Effector memory CD4-positive, alpha-beta T cell (primary cell): ENCODE results near the gene CYB561D2.

ENCODE experiments used
- DNase-seq, 3 donors: peaks; one replicate each; pipeline ENCODE4 v3.0.0-alpha.2; 2020
- H3K27ac ChIP-seq: 2 replicates; pipeline ENCODE4 v1.7.0; 2013; ENCODE audit warnings: mild to moderate bottlenecking, low read length, moderate library complexity; ENCODE audit not compliant: insufficient read depth, poor library complexity, severe bottlenecking
- H3K27me3 ChIP-seq: replicated peaks from 2 replicates; pipeline ENCODE4 v1.7.0; 2013; ENCODE audit warnings: mild to moderate bottlenecking, low read length; ENCODE audit not compliant: insufficient read depth, control insufficient read depth, poor library complexity, severe bottlenecking
- H3K36me3 ChIP-seq: 2 replicates; pipeline ENCODE4 v1.7.0; 2013; ENCODE audit warnings: mild to moderate bottlenecking, low read length, moderate library complexity; ENCODE audit not compliant: control insufficient read depth, insufficient read depth
- H3K4me1 ChIP-seq: 2 replicates; pipeline ENCODE4 v1.7.0; 2013; ENCODE audit warnings: low read length, mild to moderate bottlenecking; ENCODE audit not compliant: control insufficient read depth, insufficient read depth, poor library complexity, severe bottlenecking
- H3K4me3 ChIP-seq: 2 replicates; pipeline ENCODE4 v1.7.0; 2013; ENCODE audit warnings: low read length, low read depth, mild to moderate bottlenecking; ENCODE audit not compliant: insufficient read depth, poor library complexity, severe bottlenecking
- H3K9me3 ChIP-seq: 2 replicates; pipeline ENCODE4 v1.7.0; 2013; ENCODE audit warnings: mild to moderate bottlenecking, low read length, moderate library complexity; ENCODE audit not compliant: control insufficient read depth

Gene CYB561D2

DNA sequence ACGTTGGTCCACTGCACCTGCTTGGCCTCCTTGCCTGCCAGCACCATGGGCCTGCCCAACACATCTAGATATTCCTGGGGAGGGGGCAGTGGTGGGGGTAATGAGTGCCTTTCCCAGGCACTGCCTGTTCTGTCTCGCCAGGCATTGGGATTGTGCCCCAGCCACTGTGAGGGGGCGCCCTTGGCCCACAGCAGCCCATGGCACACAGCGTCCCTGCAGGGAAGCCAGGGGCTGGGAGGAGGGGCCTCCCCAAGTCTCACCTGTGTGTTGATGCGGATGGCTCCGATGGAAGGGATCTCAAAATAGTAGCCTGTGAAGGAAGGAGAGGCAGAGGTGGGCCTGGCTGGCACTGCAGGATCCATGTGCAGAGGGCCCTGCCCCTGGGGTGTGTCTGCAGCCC is 27.4 kb downstream of the CYB561D2 start:
- Histone ChIP-seq H3K4me1 (no peaks in the 10 kb centered on the region), H3K27ac (no peak overlapping the region), H3K9me3 (no peaks in the 10 kb centered on the region), H3K27me3 (no peaks in the 10 kb centered on the region), H3K36me3 (no peaks in the 10 kb centered on the region), H3K4me3 (no peak overlapping the region)
- DNase-seq = no peak

DNA sequence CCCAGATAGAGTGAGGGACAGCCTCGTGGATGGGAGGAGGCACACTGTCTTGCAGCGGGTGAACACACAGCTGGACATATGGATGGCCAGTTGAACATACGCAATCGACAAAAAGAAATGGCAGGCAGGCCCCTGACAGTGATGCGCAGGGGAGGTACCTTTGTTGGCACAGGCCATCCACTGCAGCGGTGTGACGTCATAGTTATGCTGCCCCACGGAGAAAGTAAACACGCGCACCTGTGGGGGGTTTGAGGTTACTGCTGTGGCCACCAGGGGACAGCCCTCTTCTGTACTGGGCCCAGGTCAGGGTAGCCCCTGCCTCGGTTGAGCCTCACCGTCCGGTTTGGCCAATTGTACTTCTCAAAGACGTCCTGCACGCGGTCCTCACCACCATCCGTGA is 28.1 kb downstream of the CYB561D2 start:
- Histone ChIP-seq H3K4me1 (no peaks in the 10 kb centered on the region), H3K27ac (no peak overlapping the region), H3K36me3 (no peaks in the 10 kb centered on the region), H3K9me3 (no peaks in the 10 kb centered on the region), H3K4me3 (no peak overlapping the region), H3K27me3 (no peaks in the 10 kb centered on the region)
- DNase-seq = no peak

DNA sequence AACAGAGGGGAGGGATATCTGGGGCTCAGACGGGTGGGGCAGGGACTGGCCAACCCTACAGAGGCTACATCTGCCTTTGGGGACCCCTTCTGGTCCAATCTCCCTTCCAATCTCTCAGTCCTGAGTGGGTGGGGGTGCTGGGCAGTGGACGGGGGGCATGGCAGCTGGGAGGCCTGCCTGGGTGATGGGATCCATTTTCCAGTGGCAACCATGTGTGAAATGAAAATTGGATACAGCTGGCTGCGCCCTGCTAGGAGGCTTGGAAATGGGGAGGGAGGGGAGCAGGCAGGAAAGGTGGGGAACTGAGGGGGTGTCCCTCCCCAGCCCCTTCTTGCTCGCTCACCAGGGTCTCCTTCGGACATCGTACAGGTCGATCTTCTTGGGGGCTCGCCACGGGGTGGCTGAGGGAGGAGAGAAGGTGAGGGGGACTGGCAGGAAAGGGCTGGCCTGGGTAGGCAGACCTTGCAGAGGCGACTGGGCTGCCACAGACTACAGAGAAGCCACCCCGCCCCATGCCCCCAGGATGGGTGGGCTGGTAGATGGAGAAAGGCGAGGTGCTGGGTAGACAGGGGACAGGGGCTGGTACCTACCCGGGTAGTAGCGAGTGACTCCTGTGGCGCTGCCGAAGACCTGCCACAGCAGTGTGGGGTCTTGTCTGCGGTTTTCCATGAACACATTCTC is 29.9 kb downstream of the CYB561D2 start:
- H3K4me3 ChIP-seq = no peak overlapping the region
- H3K9me3 ChIP-seq = no peaks in the 10 kb centered on the region
- no peaks in the 10 kb centered on the region for H3K27me3 ChIP-seq
- H3K4me1 ChIP-seq = no peaks in the 10 kb centered on the region
- DNase-seq = no peak
- H3K27ac ChIP-seq = no peak overlapping the region
- no peaks in the 10 kb centered on the region for H3K36me3 ChIP-seq

DNA sequence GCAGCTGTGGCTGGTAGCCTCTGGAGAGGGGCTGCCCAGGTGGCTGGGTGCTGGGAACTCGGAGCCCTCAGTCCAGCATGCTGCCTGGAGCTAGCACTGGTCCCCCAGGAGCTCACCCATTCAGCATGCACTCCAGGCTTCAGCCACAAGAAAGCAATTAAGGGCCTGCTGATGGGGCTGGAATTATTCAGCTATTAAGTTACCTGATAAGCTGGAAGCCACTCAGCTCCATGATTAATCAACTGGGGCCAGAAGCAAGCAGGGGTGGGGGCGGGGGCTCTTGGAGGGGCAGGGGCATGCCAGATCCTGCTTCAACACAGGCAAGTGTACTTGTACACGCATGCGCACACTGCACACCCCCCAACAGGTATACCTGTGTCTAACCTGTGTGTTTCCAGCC is 30.7 kb downstream of the CYB561D2 start:
- Histone ChIP-seq H3K27me3 (no peaks in the 10 kb centered on the region), H3K27ac (no peak overlapping the region), H3K9me3 (no peaks in the 10 kb centered on the region), H3K36me3 (no peaks in the 10 kb centered on the region), H3K4me3 (no peak overlapping the region), H3K4me1 (no peaks in the 10 kb centered on the region)
- DNase-seq = no peak

DNA sequence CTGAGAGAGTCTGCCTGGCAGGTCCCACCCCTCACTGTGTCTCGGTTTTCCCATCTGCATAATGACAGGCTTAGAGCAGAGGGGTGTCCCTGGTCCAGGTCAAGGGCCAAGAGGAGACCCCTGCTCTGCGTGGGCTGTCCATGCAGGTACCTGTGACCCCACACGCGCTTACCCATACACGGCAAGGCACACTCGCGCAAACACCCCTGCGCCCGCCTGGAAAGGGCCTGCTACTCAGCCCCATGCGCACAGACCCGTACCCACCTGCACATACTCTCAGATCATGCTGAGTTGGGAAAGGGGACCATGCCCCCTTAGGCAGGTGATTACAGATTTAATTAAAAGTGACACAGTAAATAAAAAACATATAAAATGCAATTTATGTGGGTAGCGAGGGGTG is 32.1 kb downstream of the CYB561D2 start:
- Histone ChIP-seq H3K4me3 (no peak overlapping the region), H3K27ac (no peak overlapping the region), H3K36me3 (no peaks in the 10 kb centered on the region), H3K27me3 (no peaks in the 10 kb centered on the region), H3K4me1 (no peaks in the 10 kb centered on the region), H3K9me3 (no peaks in the 10 kb centered on the region)
- DNase-seq = no peak

GRCh38 chr3:50383750-50384149 is 33.1 kb downstream of the CYB561D2 start:
- Histone ChIP-seq H3K9me3 (no peaks in the 10 kb centered on the region), H3K27ac (no peak overlapping the region), H3K36me3 (no peaks in the 10 kb centered on the region), H3K4me3 (no peak overlapping the region), H3K27me3 (no peaks in the 10 kb centered on the region), H3K4me1 (no peaks in the 10 kb centered on the region)
- no peak for DNase-seq

DNA sequence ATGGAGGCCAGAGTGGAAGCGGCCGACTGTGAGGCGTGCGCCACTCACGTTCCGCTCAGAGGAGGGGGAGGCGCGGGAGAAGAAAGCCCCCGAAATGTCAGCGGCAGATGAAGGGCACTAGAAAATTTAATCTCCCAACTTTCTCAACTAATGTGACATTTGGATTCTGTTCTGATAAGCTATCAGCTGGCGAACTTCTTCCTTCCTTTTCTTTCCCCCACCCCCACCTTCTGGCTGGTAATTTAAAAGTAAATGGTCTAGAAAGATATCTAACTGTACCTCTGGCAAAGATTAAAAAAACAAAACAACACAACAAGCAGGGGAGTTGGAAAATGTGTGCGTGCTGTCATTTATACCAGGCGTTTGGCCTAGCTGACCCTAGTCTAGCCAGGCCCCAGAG is 35.1 kb downstream of the CYB561D2 start:
- Histone ChIP-seq H3K36me3 (no peaks in the 10 kb centered on the region), H3K9me3 (no peaks in the 10 kb centered on the region), H3K4me1 (no peaks in the 10 kb centered on the region), H3K27ac (no peak overlapping the region), H3K4me3 (no peak overlapping the region), H3K27me3 (no peaks in the 10 kb centered on the region)
- DNase-seq = no peak

GRCh38 chr3:50388016-50388719 is 37.5 kb downstream of the CYB561D2 start:
- no peaks in the 10 kb centered on the region for H3K27me3 ChIP-seq
- H3K4me1 ChIP-seq = no peaks in the 10 kb centered on the region
- H3K36me3 ChIP-seq = no peaks in the 10 kb centered on the region
- no peak overlapping the region for H3K4me3 ChIP-seq
- no peak for DNase-seq
- no peaks in the 10 kb centered on the region for H3K9me3 ChIP-seq
- no peak overlapping the region for H3K27ac ChIP-seq

DNA sequence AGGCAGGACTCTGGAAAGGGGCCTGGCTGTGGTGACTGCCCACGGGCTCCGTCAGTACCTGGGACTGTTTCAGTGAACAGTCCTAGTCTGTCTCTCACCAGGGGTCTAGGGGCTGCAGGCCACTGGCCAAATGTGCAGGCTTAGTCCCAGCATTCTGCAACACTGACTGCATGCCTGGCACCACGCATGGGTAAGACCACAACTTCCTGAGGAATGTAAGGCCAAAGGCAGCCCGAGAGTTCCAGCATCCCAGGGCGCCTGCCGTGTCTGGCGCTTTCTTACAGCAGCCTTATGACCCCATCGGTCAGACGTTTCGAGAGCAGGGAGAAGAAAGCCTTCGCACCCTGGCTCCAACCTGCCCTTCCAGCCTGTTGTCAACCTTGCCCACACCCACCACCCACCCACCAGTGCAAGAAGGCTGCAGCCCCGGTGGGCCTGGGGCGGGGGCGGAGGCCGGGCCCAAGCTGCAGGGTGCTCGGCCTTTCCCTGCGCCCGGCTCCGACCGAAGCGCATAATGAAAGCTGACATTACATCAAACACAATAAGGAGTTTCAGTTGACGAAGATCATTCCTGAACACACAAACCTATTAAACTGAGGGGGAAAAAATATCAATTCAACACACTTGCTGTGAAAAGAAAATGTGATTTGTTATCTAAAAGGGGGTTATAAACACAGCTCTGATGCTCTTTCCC is 38.2 kb downstream of the CYB561D2 start:
- no peaks in the 10 kb centered on the region for H3K27me3 ChIP-seq
- H3K36me3 ChIP-seq = no peaks in the 10 kb centered on the region
- no peak for DNase-seq
- no peaks in the 10 kb centered on the region for H3K9me3 ChIP-seq
- no peaks in the 10 kb centered on the region for H3K4me1 ChIP-seq
- no peak overlapping the region for H3K27ac ChIP-seq
- no peak overlapping the region for H3K4me3 ChIP-seq

- no peak for DNase-seq
- H3K27me3 ChIP-seq = no peaks in the 10 kb centered on the region
These were observed 38.7 kb downstream of the CYB561D2 start for GRCh38 chr3:50389414-50389767.

More at GRCh38 chr3:50389414-50389767, 38.7 kb downstream of the CYB561D2 start:
- H3K4me1 ChIP-seq = no peaks in the 10 kb centered on the region
- no peaks in the 10 kb centered on the region for H3K36me3 ChIP-seq
- no peak overlapping the region for H3K27ac ChIP-seq
- no peak overlapping the region for H3K4me3 ChIP-seq
- H3K9me3 ChIP-seq = no peaks in the 10 kb centered on the region
